HG03095 (cell line): ENCODE results near the gene TEX14.
"Not testable (repeated sequence)": the region's sequence is repeated elsewhere in the genome, so short reads cannot be mapped to it uniquely, and the experiment has no call there.

ENCODE experiments used
- ATAC-seq: cut with Tn5 transposase; IDR thresholded peaks from one replicate; pipeline ENCODE4 v1.9.1; 2021; ENCODE audit warnings: moderate library complexity; ENCODE audit not compliant: unreplicated experiment

The TEX14 gene

GRCh38 chr17:58692239-58693055 is 602 bp upstream of the TEX14 start, which contains the start of gene RAD51C:
Gene RAD51C, plus strand, starts transcription at chr17:58692602. Its CDS starts 42 bp downstream, at chr17:58692644.
- peak; percentile 96 for ATAC-seq

- not testable (repeated sequence) for ATAC-seq
Observed at GRCh38 chr17:58690033-58690432, 1.8 kb downstream of the TEX14 start.

GRCh38 chr17:58688521-58688920 is 3.3 kb downstream of the TEX14 start:
- ATAC-seq, result no peak

- ATAC-seq, result no peak
Observed at GRCh38 chr17:58686980-58687379, 4.9 kb downstream of the TEX14 start.

- ATAC-seq, result not testable (repeated sequence)
Observed at GRCh38 chr17:58684462-58684861, 7.4 kb downstream of the TEX14 start.

- ATAC-seq, result no peak
Observed at GRCh38 chr17:58684003-58684402, 7.8 kb downstream of the TEX14 start.

- ATAC-seq, result no peak
Observed at GRCh38 chr17:58680038-58680369, 11.8 kb downstream of the TEX14 start.

- ATAC-seq, result no peak
Observed at GRCh38 chr17:58679263-58680037, 12.4 kb downstream of the TEX14 start.

GRCh38 chr17:58678287-58678686 is 13.6 kb downstream of the TEX14 start:
- not testable (repeated sequence) for ATAC-seq

GRCh38 chr17:58677194-58677880 is 14.5 kb downstream of the TEX14 start:
- no peak for ATAC-seq

- ATAC-seq, result no peak
Observed at GRCh38 chr17:58671969-58672368, 19.9 kb downstream of the TEX14 start.

GRCh38 chr17:58669853-58670252 is 22.0 kb downstream of the TEX14 start:
- ATAC-seq, result no peak

GRCh38 chr17:58668598-58668935 is 23.3 kb downstream of the TEX14 start:
- no peak for ATAC-seq

- no peak for ATAC-seq
Observed at GRCh38 chr17:58667934-58668597, 23.8 kb downstream of the TEX14 start.

GRCh38 chr17:58666858-58667267 is 25.0 kb downstream of the TEX14 start:
- no peak for ATAC-seq

- no peak for ATAC-seq
Observed at GRCh38 chr17:58665946-58666857, 25.6 kb downstream of the TEX14 start.

GRCh38 chr17:58664302-58664701 is 27.5 kb downstream of the TEX14 start:
- ATAC-seq, result no peak

GRCh38 chr17:58661499-58661898 is 30.3 kb downstream of the TEX14 start:
- ATAC-seq, result no peak

GRCh38 chr17:58660621-58661020 is 31.2 kb downstream of the TEX14 start:
- ATAC-seq, result no peak

GRCh38 chr17:58659714-58660084 is 32.1 kb downstream of the TEX14 start:
- not testable (repeated sequence) for ATAC-seq
